Activated CD4-positive, alpha-beta memory T cell treated with anti-CD3 and anti-CD28 coated beads, Interleukin-2, amount 10 ng/mL, durations not matched to agents 7 days and 5 days (primary cell): ENCODE measurements around the gene SCUBE1. TPM values are rescaled to one million over a fixed set of nuclear protein-coding genes. Genes with fewer than 3 reads are reported as not detected.

Experiments used
- CTCF ChIA-PET: fragments of 350-600 bp; sonication (Branson Sonifier 250); formaldehyde crosslinking; loops from one replicate; lab custom pipeline; 2021; ENCODE audit warnings: antibody characterized with exemption, inconsistent platforms; lab: Charles Lee
- POLR2A ChIA-PET: fragments of 350-600 bp; sonication (Branson Sonifier 250); formaldehyde crosslinking; loops from one replicate; lab custom pipeline; 2021; ENCODE audit warnings: antibody characterized with exemption; lab: Charles Lee
- DNase-seq: peaks from one replicate; pipeline ENCODE4 v3.0.0-alpha.2; 2020
- H3K27ac Mint-ChIP-seq: one replicate; pipeline ENCODE4 v1.8.0; 2021; ENCODE audit warnings: mild to moderate bottlenecking, mixed read lengths
- H3K27me3 Mint-ChIP-seq: one replicate; pipeline ENCODE4 v1.8.0; 2021; ENCODE audit warnings: mixed read lengths
- H3K36me3 Mint-ChIP-seq: one replicate; pipeline ENCODE4 v1.8.0; 2021; ENCODE audit warnings: low read depth, mixed read lengths
- H3K4me1 Mint-ChIP-seq: one replicate; pipeline ENCODE4 v1.8.0; 2021; ENCODE audit warnings: mixed read lengths
- H3K4me3 Mint-ChIP-seq: one replicate; pipeline ENCODE4 v1.8.0; 2021; ENCODE audit warnings: mild to moderate bottlenecking, mixed read lengths
- H3K9me3 Mint-ChIP-seq: one replicate; pipeline ENCODE4 v1.8.0; 2021; ENCODE audit warnings: mixed read lengths
- total RNA-seq, 2 experiments: library from RNA; stranded (reverse); gene quantifications; one replicate each; pipeline ENCODE4 v1.2.3, GENCODE V29; 2021

The SCUBE1 gene
- total RNA-seq, 2 experiments from 2014 or later: 0.15 to 0.20 TPM

GRCh38 chr22:43315687-43316217 lies 27.4 kb downstream of the SCUBE1 start:
- Mint-ChIP-seq H3K4me1 (no peaks in the 10 kb centered on the region), H3K4me3 (no peak overlapping the region), H3K27me3 (no peaks in the 10 kb centered on the region), H3K9me3 (no peaks in the 10 kb centered on the region), H3K36me3 (no peaks in the 10 kb centered on the region), H3K27ac (no peak overlapping the region)
- DNase-seq: no peak
- ChIA-PET CTCF (interaction anchor here (1.1 kb wide), 1 partner anchor 31 kb away, joined by 4 read pairs; no protein-coding TSS in a partner anchor), POLR2A (no interaction called here)

DNA sequence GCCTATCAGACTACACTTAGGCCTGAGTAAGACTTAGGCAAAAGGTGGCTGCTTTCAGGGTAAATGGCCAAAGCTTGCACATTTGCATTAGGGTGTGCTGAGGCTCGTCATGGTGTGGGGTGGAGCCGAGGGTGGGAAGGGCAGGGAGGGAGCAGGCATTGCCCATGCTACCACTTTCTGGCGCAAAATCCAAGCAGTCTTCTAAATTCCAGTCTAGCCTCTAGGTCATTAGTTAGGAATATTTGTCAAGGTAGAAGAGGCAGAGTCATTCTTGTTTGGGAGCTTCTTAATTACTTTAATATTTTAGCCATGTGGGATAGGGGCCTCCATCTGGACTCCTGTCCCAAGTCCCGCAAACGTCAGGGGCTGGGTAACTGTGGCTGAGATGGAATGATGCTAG lies 28.6 kb downstream of the SCUBE1 start:
- peaks cover 1% of the 10 kb centered on the region for H3K27me3 Mint-ChIP-seq
- CTCF ChIA-PET: interaction anchor here (1.1 kb wide), 1 partner anchor 32 kb away, joined by 4 read pairs; no protein-coding TSS in a partner anchor
- DNase-seq: no peak

DNA sequence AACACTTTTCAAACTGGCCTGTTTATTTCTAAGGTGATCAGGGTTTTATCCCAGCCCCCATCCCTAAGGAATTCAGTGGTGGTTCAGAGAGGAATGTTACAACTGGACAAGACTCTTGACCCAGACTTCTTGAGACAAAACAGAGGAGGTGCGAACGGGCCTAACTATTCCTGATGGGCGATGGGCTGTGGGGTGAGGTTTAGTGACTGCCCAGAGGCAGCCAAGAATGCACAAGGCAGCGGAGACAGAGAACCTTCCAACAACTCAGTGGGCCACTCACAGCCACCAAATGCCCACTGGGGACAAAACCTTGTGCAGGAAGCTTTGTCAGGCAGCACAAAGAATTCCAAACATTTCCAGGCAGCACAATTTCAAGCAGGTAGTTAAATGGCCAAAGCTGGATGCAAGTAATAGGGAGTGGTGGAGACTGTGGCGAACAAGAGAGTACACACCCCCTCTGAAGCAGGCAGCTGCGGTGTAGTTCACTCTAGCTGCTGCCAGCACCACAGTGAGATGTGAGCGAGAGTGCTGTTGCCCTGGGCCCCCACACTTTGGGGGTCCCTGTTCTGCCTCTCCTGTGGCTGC lies 29.2 kb downstream of the SCUBE1 start:
- no peaks in the 10 kb centered on the region for H3K4me1 Mint-ChIP-seq
- CTCF ChIA-PET: no interaction called here
- no peak overlapping the region for H3K4me3 Mint-ChIP-seq
- DNase-seq: no peak
- POLR2A ChIA-PET: no interaction called here
- no peaks in the 10 kb centered on the region for H3K9me3 Mint-ChIP-seq
- no peaks in the 10 kb centered on the region for H3K36me3 Mint-ChIP-seq
- H3K27me3 Mint-ChIP-seq: peaks cover 3% of the 10 kb centered on the region
- no peak overlapping the region for H3K27ac Mint-ChIP-seq

More for the DNA sequence above, 28.6 kb downstream of the SCUBE1 start:
- H3K4me3 Mint-ChIP-seq: no peak overlapping the region
- H3K36me3 Mint-ChIP-seq: no peaks in the 10 kb centered on the region
- no peak overlapping the region for H3K27ac Mint-ChIP-seq
- no peaks in the 10 kb centered on the region for H3K4me1 Mint-ChIP-seq
- no peaks in the 10 kb centered on the region for H3K9me3 Mint-ChIP-seq
- POLR2A ChIA-PET: no interaction called here

DNA sequence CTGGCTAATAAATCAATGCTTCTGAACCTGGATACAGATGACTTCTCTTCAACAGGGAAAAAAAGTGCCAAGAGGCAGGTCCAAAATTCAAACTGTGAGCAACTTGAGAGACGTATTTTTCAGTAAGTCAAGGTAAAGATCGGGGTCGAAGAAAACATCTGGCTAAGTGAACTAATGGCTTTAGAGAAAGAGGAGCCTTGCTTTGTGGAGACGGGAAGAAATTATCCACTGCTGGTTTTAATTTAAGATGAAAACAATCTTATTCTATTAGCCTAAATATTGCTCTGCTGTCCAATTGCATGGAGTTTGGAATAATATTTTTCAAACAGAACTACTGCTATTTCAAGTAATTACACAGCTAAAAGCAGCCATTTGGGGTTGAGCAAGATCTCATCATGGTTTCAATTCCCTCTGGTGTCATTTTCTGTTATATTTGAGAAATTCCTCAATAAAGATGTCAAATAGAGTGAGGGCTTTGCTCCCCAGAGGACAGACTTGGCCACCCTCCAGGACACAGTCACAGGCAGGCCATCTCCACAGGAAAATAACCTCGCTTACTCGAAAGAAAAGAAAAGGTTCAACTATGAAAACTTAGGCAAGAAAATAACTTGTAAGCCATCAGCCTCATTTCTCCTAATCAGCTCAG lies 29.8 kb downstream of the SCUBE1 start:
- Mint-ChIP-seq H3K4me3 (no peak overlapping the region), H3K4me1 (no peaks in the 10 kb centered on the region), H3K36me3 (no peaks in the 10 kb centered on the region), H3K27me3 (peaks cover 5% of the 10 kb centered on the region), H3K27ac (no peak overlapping the region), H3K9me3 (no peaks in the 10 kb centered on the region)
- DNase-seq: no peak
- ChIA-PET POLR2A (no interaction called here), CTCF (no interaction called here)

DNA sequence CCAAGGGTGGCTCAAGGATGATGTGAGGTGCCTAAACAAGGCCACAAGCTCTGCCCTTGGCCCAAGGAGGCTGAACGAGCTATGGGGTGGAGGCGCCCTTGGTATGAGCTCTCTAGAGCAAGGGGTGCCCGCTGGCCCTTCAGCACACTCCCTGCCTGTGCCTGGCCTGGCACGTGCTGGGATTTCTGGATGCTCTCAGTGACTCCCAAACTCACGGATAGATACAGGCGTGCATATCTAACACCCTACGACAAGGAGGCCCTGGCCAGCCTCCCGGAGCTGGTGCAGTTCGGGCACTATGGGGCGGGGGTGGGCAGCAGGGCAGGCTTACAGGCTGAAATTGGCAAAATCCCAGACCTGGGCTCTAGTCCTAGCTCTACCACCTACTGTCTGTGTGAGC lies 30.6 kb downstream of the SCUBE1 start:
- no peaks in the 10 kb centered on the region for H3K9me3 Mint-ChIP-seq
- no peak for DNase-seq
- H3K36me3 Mint-ChIP-seq: no peaks in the 10 kb centered on the region
- peaks cover 5% of the 10 kb centered on the region for H3K27me3 Mint-ChIP-seq
- H3K27ac Mint-ChIP-seq: no peak overlapping the region
- no peaks in the 10 kb centered on the region for H3K4me1 Mint-ChIP-seq
- ChIA-PET CTCF (no interaction called here), POLR2A (no interaction called here)
- H3K4me3 Mint-ChIP-seq: no peak overlapping the region

DNA sequence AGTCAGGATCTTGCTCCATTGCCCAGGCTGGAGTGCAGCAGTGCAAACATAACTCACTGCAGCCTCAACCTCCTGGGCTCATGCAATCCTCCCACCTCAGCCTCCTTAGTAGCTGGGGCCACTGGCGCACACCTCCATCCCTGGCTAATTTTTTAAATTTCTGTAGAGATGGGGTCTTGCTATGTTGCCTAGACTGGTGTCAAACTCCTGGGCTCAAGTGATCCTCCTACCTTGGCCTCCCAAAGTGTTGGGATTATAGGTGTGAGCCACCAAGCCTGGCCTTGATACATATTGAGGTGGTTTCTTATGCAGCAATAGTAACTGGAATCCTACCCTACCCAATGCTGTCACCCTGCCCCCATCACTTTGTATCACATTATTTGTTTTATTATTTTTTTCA lies 32.4 kb downstream of the SCUBE1 start:
- H3K27me3 Mint-ChIP-seq: peaks cover 5% of the 10 kb centered on the region
- no peak overlapping the region for H3K4me3 Mint-ChIP-seq
- H3K27ac Mint-ChIP-seq: no peak overlapping the region
- no peaks in the 10 kb centered on the region for H3K4me1 Mint-ChIP-seq
- POLR2A ChIA-PET: no interaction called here
- no peaks in the 10 kb centered on the region for H3K9me3 Mint-ChIP-seq
- DNase-seq: no peak
- CTCF ChIA-PET: no interaction called here
- no peaks in the 10 kb centered on the region for H3K36me3 Mint-ChIP-seq

GRCh38 chr22:43310311-43310710 lies 32.9 kb downstream of the SCUBE1 start:
- ChIA-PET POLR2A (no interaction called here), CTCF (no interaction called here)
- no peaks in the 10 kb centered on the region for H3K9me3 Mint-ChIP-seq
- no peaks in the 10 kb centered on the region for H3K4me1 Mint-ChIP-seq
- no peak for DNase-seq
- no peaks in the 10 kb centered on the region for H3K36me3 Mint-ChIP-seq
- H3K4me3 Mint-ChIP-seq: no peak overlapping the region
- no peak overlapping the region for H3K27ac Mint-ChIP-seq
- peaks cover 5% of the 10 kb centered on the region for H3K27me3 Mint-ChIP-seq

GRCh38 chr22:43308836-43309235 lies 34.3 kb downstream of the SCUBE1 start:
- CTCF ChIA-PET: no interaction called here
- Mint-ChIP-seq H3K4me3 (no peak overlapping the region), H3K9me3 (no peaks in the 10 kb centered on the region), H3K27me3 (peaks cover 5% of the 10 kb centered on the region), H3K36me3 (no peaks in the 10 kb centered on the region), H3K4me1 (no peaks in the 10 kb centered on the region), H3K27ac (no peak overlapping the region)
- POLR2A ChIA-PET: no interaction called here
- DNase-seq: no peak

DNA sequence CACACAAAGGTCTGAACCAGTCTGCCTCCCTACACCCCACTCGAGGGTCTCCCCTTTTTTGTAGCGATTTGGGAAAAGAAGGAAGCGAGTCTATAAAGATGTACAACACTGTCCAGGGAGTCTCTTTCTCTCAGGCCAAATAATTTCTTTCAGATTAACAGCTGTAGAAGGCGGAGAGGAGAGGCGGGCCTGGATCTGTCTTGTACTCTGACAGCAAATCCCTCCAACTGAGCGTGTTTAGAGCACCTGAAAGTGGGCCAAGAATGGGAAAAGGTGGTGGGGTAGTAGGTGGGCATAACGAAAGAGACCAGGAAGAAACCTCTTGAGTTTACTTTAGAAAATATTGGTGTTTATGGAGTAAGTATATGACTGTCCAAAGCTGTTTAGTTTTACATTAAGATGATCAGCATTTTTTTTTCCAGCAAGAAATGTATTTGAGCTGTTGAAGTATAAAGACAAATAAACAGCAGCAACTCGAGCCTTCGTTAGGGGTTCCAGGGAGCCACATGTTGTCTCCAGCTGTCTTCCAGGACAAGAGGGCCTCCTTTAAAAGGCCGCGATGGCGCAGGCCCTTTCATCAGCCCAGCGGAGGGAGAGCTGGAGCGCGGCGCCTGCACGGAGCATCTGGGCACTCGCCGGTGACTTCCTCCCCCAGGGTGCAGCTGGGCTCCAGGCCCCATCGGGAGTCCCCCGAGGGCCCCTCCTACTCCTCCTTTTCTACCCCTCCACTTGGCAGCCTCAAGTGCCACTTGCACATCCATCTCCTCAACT lies 34.9 kb downstream of the SCUBE1 start:
- no peak for DNase-seq
- H3K27me3 Mint-ChIP-seq: peaks cover 5% of the 10 kb centered on the region
- ChIA-PET CTCF (no interaction called here), POLR2A (no interaction called here)
- H3K27ac Mint-ChIP-seq: no peak overlapping the region
- H3K4me1 Mint-ChIP-seq: no peaks in the 10 kb centered on the region
- no peaks in the 10 kb centered on the region for H3K9me3 Mint-ChIP-seq
- H3K4me3 Mint-ChIP-seq: no peak overlapping the region
- no peaks in the 10 kb centered on the region for H3K36me3 Mint-ChIP-seq

- no peak for DNase-seq
- POLR2A ChIA-PET: no interaction called here
- Mint-ChIP-seq H3K9me3 (no peaks in the 10 kb centered on the region), H3K27me3 (peaks cover 12% of the 10 kb centered on the region), H3K27ac (no peak overlapping the region), H3K4me3 (no peak overlapping the region), H3K36me3 (no peaks in the 10 kb centered on the region), H3K4me1 (no peaks in the 10 kb centered on the region)
- CTCF ChIA-PET: interaction anchor here (1.7 kb wide), 1 partner anchor 40 kb away, joined by 4 read pairs; no protein-coding TSS in a partner anchor
Measured at GRCh38 chr22:43305806-43306205, 37.4 kb downstream of the SCUBE1 start.

DNA sequence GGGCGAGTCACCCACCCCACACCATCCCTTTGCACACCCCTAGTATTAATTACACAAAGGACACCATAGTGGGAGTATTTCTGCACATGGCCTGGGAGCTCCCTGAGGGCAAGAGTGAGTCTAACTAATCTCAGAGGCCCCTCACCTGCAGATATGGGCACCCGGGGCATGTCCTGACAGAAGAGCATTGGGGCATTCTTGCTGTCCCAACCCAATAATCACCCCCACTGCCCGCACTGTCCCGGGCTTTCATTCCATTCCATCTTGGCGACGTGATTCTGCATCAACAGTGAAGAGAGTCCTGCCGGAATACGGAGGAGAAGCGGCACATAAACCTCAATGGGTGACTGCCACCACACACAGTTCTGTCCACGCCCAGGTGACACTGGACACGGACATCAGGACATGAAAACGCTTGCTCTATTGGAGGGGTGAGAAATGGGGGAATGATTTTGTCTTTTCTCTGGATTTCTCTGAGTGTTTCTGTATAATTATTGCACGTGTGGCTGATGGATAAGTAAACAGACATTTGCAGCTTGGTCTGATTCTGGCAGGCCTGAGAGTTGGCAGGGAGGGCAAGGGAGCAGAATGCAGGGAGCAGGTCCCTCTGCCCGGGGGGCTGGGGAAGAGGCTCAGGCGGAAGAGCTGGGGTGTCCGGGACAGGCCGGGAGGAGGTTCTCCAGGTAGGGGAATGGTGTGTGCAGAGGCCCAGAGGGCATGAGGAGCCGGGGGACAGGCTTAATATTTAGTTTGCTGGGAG lies 38.2 kb downstream of the SCUBE1 start:
- Mint-ChIP-seq H3K4me1 (no peaks in the 10 kb centered on the region), H3K4me3 (no peak overlapping the region), H3K27ac (no peak overlapping the region), H3K36me3 (no peaks in the 10 kb centered on the region), H3K9me3 (no peaks in the 10 kb centered on the region), H3K27me3 (peaks cover 14% of the 10 kb centered on the region)
- ChIA-PET CTCF (interaction anchor here (0.9 to 1.7 kb wide), 2 partner anchors 41 to 42 kb away, joined by 3 to 4 read pairs; no protein-coding TSS in a partner anchor), POLR2A (no interaction called here)
- no peak for DNase-seq

- no peaks in the 10 kb centered on the region for H3K4me1 Mint-ChIP-seq
- CTCF ChIA-PET: interaction anchor here (0.9 kb wide), 1 partner anchor 43 kb away, joined by 3 read pairs; no protein-coding TSS in a partner anchor
- H3K27me3 Mint-ChIP-seq: peaks cover 10% of the 10 kb centered on the region
- no peak for DNase-seq
- H3K27ac Mint-ChIP-seq: no peak overlapping the region
- no peaks in the 10 kb centered on the region for H3K9me3 Mint-ChIP-seq
- POLR2A ChIA-PET: no interaction called here
- no peaks in the 10 kb centered on the region for H3K36me3 Mint-ChIP-seq
- H3K4me3 Mint-ChIP-seq: no peak overlapping the region
Measured at GRCh38 chr22:43303751-43304150, 39.4 kb downstream of the SCUBE1 start.
